Left hindlimb (tissue), 1 donor: ENCODE data around the gene PCBD1.
"Not testable (repeated sequence)": the region's sequence is repeated elsewhere in the genome, so short reads cannot be mapped to it uniquely, and the experiment has no call there.

Source experiments
- DNase-seq: peaks from one replicate; pipeline ENCODE4 v3.0.0-alpha.2; 2018

Gene PCBD1

DNA sequence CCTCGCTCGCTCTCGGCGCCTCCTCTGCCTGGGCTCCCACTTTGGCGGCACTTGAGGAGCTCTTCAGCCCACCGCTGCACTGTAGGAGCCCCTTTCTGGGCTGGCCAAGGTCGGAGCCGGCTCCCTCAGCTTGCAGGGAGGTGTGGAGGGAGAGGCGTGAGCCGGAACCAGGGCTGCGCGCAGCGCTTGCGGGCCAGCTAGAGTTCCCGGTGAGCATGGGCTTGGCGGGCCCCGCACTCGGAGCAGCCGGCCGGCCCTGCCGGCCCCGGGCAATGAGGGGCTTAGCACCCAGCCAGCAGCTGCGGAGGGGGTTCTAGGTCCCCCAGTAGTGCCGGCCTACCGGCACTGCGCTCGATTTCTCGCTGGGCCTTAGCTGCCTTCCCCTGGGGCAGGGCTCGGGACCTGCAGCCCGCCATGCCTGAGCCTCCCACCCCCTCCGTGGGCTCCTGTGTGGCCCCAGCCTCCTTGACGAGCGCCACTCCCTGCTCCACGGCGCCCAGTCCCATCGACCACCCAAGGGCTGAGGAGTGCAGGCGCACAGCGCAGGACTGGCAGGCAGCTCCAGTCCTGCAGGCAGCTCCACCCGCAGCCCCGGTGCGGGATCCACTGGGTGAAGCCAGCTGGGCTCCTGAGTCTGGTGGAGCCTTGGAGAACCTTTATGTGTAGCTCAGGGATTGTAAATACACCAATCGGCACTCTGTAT lies 26.7 kb downstream of the PCBD1 start:
- DNase-seq, result not testable (repeated sequence)

DNA sequence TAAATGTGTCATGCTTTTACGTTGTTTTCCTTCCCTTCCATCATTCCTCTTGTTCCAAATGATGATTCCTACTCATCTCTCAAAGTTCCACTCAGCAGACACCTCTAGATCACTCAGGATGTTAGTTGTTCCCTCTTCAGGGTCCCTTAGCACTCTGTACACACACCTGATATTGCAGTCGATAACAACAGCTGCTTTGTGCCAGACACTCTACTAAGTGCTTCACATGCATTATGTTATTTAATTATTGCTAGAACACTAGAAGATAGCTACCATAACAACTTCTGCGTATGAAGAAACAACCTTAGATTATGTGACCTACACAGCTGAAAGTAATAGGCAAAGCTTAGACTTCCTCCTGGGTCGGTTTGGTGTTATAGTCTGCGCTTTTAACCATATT lies 29.6 kb downstream of the PCBD1 start:
- no peak for DNase-seq

DNA sequence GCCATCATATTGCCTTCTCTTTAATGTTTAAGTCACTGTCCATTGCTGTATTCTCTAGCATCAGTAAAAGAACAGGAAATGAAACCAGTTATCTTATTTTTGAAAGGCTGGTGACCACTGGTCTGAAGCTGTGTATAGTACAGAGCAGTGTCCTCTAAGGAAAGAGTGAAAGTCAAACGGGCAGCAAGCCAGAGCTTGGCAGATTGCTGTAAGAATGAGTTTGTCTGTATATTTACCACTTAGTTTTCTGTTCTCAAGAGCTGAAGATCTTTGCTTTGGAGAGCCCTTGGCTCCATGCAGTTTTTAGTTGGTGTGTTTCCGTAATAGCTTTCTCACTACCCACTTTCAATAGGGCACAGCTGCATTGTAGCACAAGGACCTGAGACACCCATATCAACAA lies 31.9 kb downstream of the PCBD1 start:
- no peak for DNase-seq

DNA sequence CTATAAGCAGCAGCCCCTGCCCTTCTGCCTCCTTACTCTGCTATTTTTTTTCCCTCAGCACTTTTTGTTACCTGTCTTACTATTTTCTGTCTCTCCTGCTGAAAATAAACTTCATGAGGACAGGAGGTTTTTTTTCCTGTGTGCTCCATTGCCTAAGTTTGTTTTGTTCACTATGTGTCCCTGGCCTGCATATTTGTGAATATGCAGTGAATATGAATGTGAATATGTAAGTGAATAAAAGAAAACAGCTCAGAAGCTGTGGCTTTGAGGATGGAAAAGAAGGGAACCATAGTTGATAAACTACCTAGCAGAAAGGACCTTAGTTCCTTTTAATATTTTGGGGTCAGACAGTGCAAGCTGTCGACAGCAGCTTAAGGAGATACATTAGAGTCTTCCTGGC lies 34.9 kb downstream of the PCBD1 start:
- no peak for DNase-seq

GRCh38 chr10:70853038-70853437 lies 35.3 kb downstream of the PCBD1 start:
- DNase-seq, result no peak

- no peak for DNase-seq
Observed at GRCh38 chr10:70851597-70852475, 36.5 kb downstream of the PCBD1 start.

DNA sequence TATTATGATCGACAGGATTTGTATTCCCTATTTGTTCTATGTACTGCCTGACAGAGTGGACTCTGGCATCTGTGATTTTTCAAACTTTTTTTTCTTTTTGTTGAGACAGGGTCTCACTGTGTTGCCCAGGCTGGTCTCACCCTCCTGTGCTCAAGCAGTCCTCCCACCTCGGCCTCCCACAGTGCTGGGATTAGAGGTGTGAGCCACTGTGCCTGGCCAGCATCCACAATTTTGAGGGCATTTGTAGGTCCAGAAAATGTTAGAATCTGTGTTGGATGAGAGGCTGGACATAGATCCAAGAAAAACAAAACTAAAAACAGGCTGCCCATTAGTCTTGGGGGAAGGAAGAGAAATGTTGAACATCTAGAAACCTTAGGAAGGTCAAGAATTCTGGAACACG lies 38.3 kb downstream of the PCBD1 start:
- DNase-seq, result no peak

DNA sequence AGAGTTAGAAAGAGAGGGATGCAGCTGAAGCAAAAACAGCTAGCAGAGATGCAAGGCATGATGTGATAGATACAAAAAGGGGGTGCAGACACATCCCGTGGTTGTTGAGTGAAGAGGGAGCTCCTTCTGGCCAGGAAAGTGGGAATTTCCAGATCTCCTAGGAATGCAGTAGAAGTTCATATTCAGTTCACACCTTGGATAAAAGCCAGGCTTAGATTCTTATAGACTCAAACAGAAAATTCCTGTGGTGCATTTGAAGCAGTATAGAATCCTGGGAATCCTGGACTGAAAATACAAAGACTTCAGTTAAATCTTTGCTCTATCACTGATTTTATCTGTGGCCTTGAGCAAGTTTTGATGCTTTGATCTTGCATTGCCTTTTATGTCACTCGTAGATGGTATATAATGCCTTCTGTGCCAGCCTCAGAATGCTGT lies 38.8 kb downstream of the PCBD1 start:
- DNase-seq, result no peak

DNA sequence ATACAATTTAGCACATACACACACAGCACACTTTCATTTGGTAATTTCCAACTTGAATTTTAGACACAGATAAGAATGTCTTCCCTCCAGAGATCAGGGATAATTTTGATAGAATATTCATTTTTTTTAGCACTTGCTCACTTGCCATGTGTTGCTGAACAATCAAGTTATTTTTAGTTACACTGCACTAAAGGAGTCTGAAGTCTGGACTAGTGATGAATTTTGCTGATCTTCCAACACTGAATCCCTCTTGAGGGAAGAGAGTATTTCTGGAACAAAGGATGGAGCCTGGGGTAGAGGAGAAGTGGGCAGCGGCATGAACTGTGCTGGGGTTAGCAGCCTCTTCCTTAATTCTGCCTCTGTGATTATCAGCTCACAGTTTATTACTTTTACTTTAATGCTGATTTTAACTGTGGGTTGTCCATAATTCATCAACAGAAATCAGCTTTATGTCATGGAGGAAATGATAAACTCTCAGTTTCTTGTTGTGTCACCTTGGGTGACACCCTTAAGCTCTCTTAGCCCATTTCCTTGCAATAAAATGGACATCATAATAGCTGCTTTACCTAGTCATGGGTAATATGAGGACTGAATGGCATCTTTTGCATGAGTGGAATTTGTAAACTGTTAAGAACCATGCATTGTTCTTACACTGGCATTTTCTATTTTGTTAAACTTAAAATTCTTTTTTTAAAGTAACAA lies 40.6 kb downstream of the PCBD1 start:
- DNase-seq, result no peak

- no peak for DNase-seq
Observed at GRCh38 chr10:70846795-70847194, 41.6 kb downstream of the PCBD1 start.

DNA sequence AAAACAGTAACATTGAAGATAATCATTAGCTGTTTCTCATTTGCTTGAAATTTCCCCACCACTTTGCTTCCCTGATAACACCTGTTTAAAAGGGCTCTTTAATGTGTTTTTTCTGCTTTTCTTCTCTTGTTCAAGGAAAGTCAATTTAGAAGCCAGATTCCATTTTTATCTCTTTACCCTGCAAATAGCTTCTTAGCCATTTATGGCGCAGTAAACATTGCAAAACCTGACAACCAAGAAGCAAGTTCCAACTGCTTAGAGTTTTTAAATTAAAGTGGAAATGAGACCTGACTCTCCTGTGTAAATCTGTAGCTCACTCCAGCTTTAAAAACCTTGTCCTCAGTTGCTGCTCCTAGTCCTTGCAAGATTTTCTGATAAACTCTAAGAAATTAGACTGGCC lies 42.5 kb downstream of the PCBD1 start:
- DNase-seq, result no peak

GRCh38 chr10:70845256-70845655 lies 43.1 kb downstream of the PCBD1 start:
- no peak for DNase-seq

DNA sequence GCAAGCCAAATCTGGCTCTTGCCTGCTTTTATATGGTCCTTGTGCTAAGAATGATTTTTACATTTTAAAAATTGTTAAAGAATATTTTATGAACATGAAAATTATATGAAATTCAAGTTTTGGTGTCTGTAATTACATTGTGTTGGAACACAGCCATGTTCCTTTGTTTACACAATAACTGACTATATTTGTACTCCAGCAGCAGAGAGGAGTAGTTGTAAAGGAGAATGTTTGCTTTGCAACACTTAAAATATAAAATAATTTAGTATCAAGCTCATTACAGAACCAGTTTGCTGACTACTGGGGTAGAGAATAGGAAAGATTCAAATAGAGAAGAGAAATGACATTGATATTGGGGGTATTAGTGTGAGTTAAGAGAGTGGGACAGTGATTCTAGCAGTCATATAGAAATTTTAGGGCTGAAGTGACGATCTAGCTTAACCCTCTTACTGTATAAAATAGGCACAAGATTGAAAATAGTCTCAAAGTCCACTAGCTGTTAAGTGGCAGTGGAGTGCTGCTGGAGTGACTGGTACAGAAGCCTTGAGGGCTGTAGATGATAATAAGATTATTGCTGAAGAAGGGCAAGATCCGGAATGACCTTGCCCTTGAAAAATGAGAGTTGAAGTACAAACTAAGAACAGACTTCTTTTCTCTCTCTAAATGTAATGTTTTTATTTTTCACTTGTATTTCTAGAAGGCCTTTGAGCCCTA lies 44.4 kb downstream of the PCBD1 start:
- DNase-seq, result no peak

DNA sequence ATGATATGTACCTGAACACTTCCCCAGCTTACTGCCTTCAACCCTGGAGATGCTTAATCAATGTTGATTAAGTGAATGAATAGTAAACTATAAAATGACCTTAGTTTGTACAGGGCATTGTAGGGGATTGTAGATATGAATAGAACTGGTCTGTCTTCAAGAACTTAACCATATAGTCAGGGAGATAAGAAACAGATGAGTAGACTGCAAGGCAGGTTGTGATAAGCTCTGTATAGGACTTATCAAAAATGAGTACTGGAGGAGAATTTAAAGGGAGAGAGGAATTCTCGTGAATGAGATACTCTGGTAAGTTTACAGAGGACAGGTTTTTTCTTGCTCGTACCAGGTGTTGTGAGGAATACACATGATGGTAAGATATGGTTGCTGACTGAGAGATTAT lies 45.0 kb downstream of the PCBD1 start:
- no peak for DNase-seq

- no peak for DNase-seq
Observed at GRCh38 chr10:70840836-70841235, 47.5 kb downstream of the PCBD1 start.

DNA sequence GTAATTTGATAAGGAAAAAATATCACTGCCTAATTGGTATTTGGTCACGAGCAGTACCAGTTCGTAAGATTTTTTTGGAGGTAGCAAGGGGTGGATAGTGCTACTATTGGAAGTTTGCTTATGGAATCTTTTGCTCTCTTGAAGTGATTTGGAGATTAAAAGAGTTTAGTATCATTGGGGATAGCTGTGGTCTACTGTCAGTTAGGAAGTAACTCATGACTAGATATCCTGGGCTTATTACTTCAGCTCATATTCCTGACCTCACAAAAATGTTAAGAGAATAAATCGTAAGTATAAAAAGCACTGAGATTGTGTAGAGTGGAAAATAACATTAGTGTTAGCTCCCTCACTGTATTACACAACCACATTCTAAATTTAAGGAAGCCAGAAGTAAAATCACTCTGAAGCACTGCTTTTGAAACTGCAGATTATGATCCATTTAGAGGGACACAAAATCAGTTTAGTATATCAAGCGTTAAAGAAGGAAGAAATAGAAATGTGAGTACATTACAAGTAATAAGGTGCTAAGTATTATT lies 50.0 kb downstream of the PCBD1 start:
- no peak for DNase-seq

DNA sequence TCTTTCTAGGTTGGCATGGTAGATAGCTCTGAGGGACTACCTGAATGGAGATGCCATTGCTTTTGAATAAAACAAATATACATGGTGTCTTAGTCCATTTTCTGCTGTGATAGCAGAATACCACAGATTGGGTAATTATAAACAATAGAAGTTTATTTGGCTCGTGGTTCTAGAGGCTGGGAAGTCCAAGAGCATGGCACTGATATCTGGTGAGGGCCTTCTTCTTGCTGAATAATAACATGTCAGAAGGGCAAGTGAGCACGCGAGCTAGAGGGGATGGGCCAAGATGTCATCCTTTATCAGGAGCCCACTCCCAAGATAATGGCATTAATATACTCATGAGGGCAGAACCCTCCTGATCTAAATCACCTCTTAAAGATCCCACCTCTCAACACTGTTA lies 50.7 kb downstream of the PCBD1 start:
- no peak for DNase-seq

DNA sequence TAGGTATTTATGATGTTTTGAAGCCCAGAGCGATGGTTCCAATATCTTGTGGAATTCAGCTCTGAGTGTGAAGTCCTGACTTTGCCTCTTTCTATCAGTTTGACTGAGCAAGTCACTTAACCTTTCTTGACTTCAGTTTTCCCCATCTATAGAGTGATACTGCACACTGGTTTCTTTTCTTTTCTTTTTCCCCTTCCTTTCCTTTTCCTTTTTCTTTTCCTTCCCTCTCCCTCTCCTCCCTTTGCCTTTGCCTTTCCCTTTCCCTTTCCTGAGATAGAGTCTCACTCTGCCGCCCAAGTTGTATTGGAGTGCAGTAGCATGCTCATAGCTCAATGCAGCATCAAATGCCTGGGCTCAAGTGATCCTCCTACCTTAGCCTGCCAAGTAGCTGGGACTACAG lies 52.0 kb downstream of the PCBD1 start:
- DNase-seq, result no peak

GRCh38 chr10:70834441-70835151 lies 53.8 kb downstream of the PCBD1 start:
- no peak for DNase-seq

DNA sequence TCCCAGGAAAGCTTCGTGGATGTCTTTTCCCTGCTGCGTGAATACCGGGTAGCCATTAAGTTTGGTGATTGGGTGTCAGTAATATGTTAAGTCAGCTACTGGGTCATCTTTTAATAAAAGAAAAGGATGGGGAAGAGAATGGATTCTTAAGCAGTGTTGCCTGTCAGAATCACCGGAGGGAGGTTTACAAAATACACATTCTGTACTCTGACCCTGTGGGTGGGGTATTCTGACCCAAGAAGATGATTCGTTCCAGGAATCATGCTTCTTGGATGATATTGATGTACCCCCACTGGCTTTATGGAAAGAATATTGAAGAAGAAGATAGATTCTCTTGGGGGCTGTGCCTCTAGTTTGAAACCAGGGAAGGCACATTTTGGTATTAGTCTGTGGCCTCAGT lies 54.3 kb downstream of the PCBD1 start:
- no peak for DNase-seq

- DNase-seq, result no peak
Observed at GRCh38 chr10:70833601-70834000, 54.8 kb downstream of the PCBD1 start.
